ENCODE results near the gene HNRNPA3. TPM values are rescaled to one million over a fixed set of nuclear protein-coding genes. Genes with fewer than 3 reads are reported as not detected.

The HNRNPA3 gene
- total and polyA plus RNA-seq, 2 of the 13 experiments (the other 11 are each of a cell fraction or from before 2014, with no cell fraction given) = 73.3 to 97.7 TPM

GRCh38 chr2:177165061-177165583, 47.5 kb upstream of the HNRNPA3 start (continued):
- TF ChIP-seq ZBTB46 (CRISPR knock-in tag; IDR thresholded peaks at IDR 0.05; ENCODE audit: borderline replicate concordance) = no peak
- peak; percentile 64 for TF ChIP-seq BCL6 (CRISPR knock-in tag; IDR thresholded peaks at IDR 0.05)
- TF ChIP-seq PRDM10 (CRISPR knock-in tag; IDR thresholded peaks at IDR 0.05; ENCODE audit: low read depth) = 0 out of 2 replicates have a peak, but pooled peaks have one; percentile 37
- peak; percentile 96 for TF ChIP-seq ZBTB38 (CRISPR knock-in tag; IDR thresholded peaks at IDR 0.05)
- no peak for TF ChIP-seq EP300 (IDR thresholded peaks at IDR 0.05; ENCODE audit: low read depth in 2 of 2, low read length in 2 of 2)
- TF ChIP-seq EP300 (CRISPR knock-in tag; IDR thresholded peaks at IDR 0.05; ENCODE audit: borderline replicate concordance) = no peak
- no peak for TF ChIP-seq ZNF691 (CRISPR knock-in tag; IDR thresholded peaks at IDR 0.05; ENCODE audit: borderline replicate concordance, low read depth)
- 0 out of 2 replicates have a peak, but pooled peaks have one; percentile 20 for TF ChIP-seq DMAP1 (CRISPR knock-in tag; IDR thresholded peaks at IDR 0.05)
- peak; percentile 39; the same call in 1 of the 2 replicates for TF ChIP-seq POLR2AphosphoS5 (IDR thresholded peaks at IDR 0.05; ENCODE audit: low read depth, low read length)
- TF ChIP-seq ELF4 (CRISPR knock-in tag; IDR thresholded peaks at IDR 0.05; ENCODE audit: borderline replicate concordance) = 0 out of 2 replicates have a peak, but pooled peaks have one; percentile 49
- peak; percentile 33; the same call in 1 of the 2 replicates for TF ChIP-seq HOXA3 (CRISPR knock-in tag; IDR thresholded peaks at IDR 0.05)
- TF ChIP-seq FOXM1 (CRISPR knock-in tag; IDR thresholded peaks at IDR 0.05) = no peak
- no peak for TF ChIP-seq NR2F6 (IDR thresholded peaks at IDR 0.05)
- TF ChIP-seq NR2F6 (CRISPR knock-in tag; IDR thresholded peaks at IDR 0.05) = 0 out of 2 replicates have a peak, but pooled peaks have one; percentile 4
- TF ChIP-seq MEIS2 (CRISPR knock-in tag; IDR thresholded peaks at IDR 0.05) = no peak
- TF ChIP-seq ZBTB44 (CRISPR knock-in tag; IDR thresholded peaks at IDR 0.05) = no peak
- peak; percentile 70 for TF ChIP-seq YY1 (IDR thresholded peaks at IDR 0.05; ENCODE audit: insufficient read depth, insufficient replicate concordance, low read depth, low read length)
- 0 out of 4 replicates have a peak, but pooled peaks of 1 of the 2 experiments have one; percentile 15 for TF ChIP-seq POLR2A (IDR thresholded peaks at IDR 0.05; ENCODE audit: insufficient read depth in 1 of 2, low read depth in 2 of 2, low read length in 2 of 2)
- no peak for TF ChIP-seq ZNF333 (CRISPR knock-in tag; IDR thresholded peaks at IDR 0.05; ENCODE audit: borderline replicate concordance)
- no peak for TF ChIP-seq MBD4 (IDR thresholded peaks at IDR 0.05; ENCODE audit: borderline replicate concordance, low read length)
- peak; percentile 21; the same call in 1 of the 2 replicates for TF ChIP-seq CTCF (CRISPR knock-in tag; IDR thresholded peaks at IDR 0.05)

Data from HepG2 (cell line).